ENCODE data around the gene LRRC2.
"Not testable (repeated sequence)": the region's sequence is repeated elsewhere in the genome, so short reads cannot be mapped to it uniquely, and the experiment has no call there.

DNA sequence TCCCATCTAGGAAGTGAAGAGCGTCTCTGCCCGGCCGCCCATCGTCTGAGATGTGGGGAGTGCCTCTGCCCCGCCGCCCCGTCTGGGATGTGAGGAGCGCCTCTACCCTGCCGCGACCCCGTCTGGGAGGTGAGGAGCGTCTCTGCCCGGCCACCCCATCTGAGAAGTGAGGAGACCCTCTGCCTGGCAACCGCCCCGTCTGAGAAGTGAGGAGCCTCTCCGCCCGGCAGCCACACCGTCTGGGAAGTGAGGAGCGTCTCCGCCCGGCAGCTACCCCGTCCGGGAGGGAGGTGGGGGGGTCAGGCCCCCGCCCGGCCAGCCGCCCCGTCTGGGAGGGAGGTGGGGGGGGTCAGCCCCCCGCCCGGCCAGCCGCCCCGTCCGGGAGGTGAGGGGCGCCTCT lies 71.6 kb downstream of the LRRC2 start:
- TF ChIP-seq CTCF (IDR thresholded peaks at IDR 0.05; ENCODE audit: insufficient read depth, low read length); POLR2AphosphoS5 (IDR thresholded peaks at IDR 0.05; ENCODE audit: low read depth); GABPA (IDR thresholded peaks at IDR 0.05; ENCODE audit: low read depth); REST (IDR thresholded peaks at IDR 0.05; ENCODE audit: insufficient replicate concordance, low read depth); SPI1 (IDR thresholded peaks at IDR 0.05; ENCODE audit: borderline replicate concordance, low read depth): not testable (repeated sequence)

Data from HL-60 (cell line).